ENCODE results near the gene CSMD2.

Gene CSMD2

GRCh38 chr1:33943978-33944377, 221.1 kb downstream of the CSMD2 start:
- no peak for TF ChIP-seq SIN3A (IDR thresholded peaks at IDR 0.05; ENCODE audit: borderline replicate concordance, insufficient read depth, low read length)
- TF ChIP-seq REST (IDR thresholded peaks at IDR 0.05; ENCODE audit: insufficient read depth in 1 of 2, low read depth in 2 of 2, low read length in 2 of 2) = no peak
- no peak for TF ChIP-seq POLR2AphosphoS5 (IDR thresholded peaks at IDR 0.05; ENCODE audit: low read depth, low read length)
- TF ChIP-seq FOXP2 (optimal IDR thresholded peaks at IDR 0.05; ENCODE audit: borderline replicate concordance, extremely low read depth, extremely low read length, insufficient read depth) = no peak
- no peak for TF ChIP-seq TAF1 (IDR thresholded peaks at IDR 0.05; ENCODE audit: borderline replicate concordance, insufficient read depth, low read length)

- TF ChIP-seq TAF1 (IDR thresholded peaks at IDR 0.05; ENCODE audit: borderline replicate concordance, insufficient read depth, low read length) (no peak), SIN3A (IDR thresholded peaks at IDR 0.05; ENCODE audit: borderline replicate concordance, insufficient read depth, low read length) (no peak), REST (IDR thresholded peaks at IDR 0.05; ENCODE audit: insufficient read depth in 1 of 2, low read depth in 2 of 2, low read length in 2 of 2) (no peak), POLR2AphosphoS5 (IDR thresholded peaks at IDR 0.05; ENCODE audit: low read depth, low read length) (no peak), FOXP2 (optimal IDR thresholded peaks at IDR 0.05; ENCODE audit: borderline replicate concordance, extremely low read depth, extremely low read length, insufficient read depth) (no peak)
Measured at GRCh38 chr1:33932871-33933270, 232.2 kb downstream of the CSMD2 start.

- TF ChIP-seq TAF1 (IDR thresholded peaks at IDR 0.05; ENCODE audit: borderline replicate concordance, insufficient read depth, low read length) = no peak
Measured at GRCh38 chr1:33931111-33931475, 233.9 kb downstream of the CSMD2 start.

GRCh38 chr1:33930346-33931110, 234.5 kb downstream of the CSMD2 start:
- TF ChIP-seq REST (IDR thresholded peaks at IDR 0.05; ENCODE audit: insufficient read depth in 1 of 2, low read depth in 2 of 2, low read length in 2 of 2) (no peak), FOXP2 (optimal IDR thresholded peaks at IDR 0.05; ENCODE audit: borderline replicate concordance, extremely low read depth, extremely low read length, insufficient read depth) (no peak), SIN3A (IDR thresholded peaks at IDR 0.05; ENCODE audit: borderline replicate concordance, insufficient read depth, low read length) (no peak), TAF1 (IDR thresholded peaks at IDR 0.05; ENCODE audit: borderline replicate concordance, insufficient read depth, low read length) (no peak)

- no peak for TF ChIP-seq SIN3A (IDR thresholded peaks at IDR 0.05; ENCODE audit: borderline replicate concordance, insufficient read depth, low read length)
- no peak for TF ChIP-seq FOXP2 (optimal IDR thresholded peaks at IDR 0.05; ENCODE audit: borderline replicate concordance, extremely low read depth, extremely low read length, insufficient read depth)
- no peak for TF ChIP-seq POLR2AphosphoS5 (IDR thresholded peaks at IDR 0.05; ENCODE audit: low read depth, low read length)
- TF ChIP-seq TAF1 (IDR thresholded peaks at IDR 0.05; ENCODE audit: borderline replicate concordance, insufficient read depth, low read length) = no peak
- no peak for TF ChIP-seq REST (IDR thresholded peaks at IDR 0.05; ENCODE audit: insufficient read depth in 1 of 2, low read depth in 2 of 2, low read length in 2 of 2)
Measured at GRCh38 chr1:33928251-33928650, 236.8 kb downstream of the CSMD2 start.

Measured in PFSK-1 (cell line).